ENCODE measurements around the gene NACA. TPM values are rescaled to one million over a fixed set of nuclear protein-coding genes. Genes with fewer than 3 reads are reported as not detected.
"Not testable (repeated sequence)": the region's sequence is repeated elsewhere in the genome, so short reads cannot be mapped to it uniquely, and the experiment has no call there.

Gene NACA
- 1,000 to 10,000 TPM in 5 of 6 donors, 100 to 1,000 TPM in 1; 936 to 1,276 (median 1,162) TPM for polyA plus RNA-seq (ENCODE audit: low read depth in 6 of 6)

DNA sequence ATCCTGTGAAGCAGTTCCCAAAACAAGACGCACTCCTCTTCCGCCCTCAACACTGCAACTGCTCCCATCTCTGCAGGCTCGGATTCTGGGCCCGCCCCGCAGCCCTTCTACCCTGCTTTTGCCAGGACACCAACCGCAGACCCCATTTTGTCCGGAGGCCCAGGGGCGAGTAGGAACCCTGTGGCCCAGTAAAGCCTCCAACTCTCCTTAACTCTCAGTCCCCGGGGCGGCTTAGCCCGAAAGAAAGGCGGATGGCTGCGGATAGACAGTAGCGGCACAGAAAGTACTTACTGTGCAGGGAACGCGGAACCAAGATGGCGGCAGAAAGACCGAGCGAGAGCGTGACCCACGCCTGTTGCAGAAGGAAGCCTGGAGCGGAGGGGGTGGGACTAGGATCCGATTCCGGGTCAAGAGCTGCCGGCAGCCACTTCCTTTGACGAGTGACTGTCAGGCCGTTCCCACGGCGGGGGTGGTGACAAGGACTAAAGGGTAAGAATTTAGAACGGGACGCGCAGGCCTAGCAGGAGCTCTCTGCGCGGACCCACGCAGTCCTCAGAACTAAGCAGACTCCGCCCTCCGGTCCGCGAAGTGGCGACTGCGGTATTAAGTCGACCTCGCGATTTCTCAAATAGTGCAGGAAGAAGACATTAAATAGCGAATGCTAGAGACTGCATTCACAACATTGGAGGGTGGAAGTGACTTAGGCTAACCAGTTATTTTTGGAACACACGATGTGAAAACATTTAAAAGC lies at the start of gene NACA:
Gene NACA (minus strand): TSS at position 328 of the 751 bp plus-strand sequence. CDS start 778 bp downstream, outside the sequence.
- H3K9me3 Mint-ChIP-seq: no peaks in the 10 kb centered on the region
- ATAC-seq (ENCODE audit: low read depth in 2 of 2) (peak; percentile 90 to 94), DNase-seq (peak; percentile 96)
- H3K4me1 Mint-ChIP-seq: peaks cover 41 to 59% (median 42%) of the 10 kb centered on the region in 3 donors
- H3K27me3 Mint-ChIP-seq: no peaks in the 10 kb centered on the region
- H3K27ac Mint-ChIP-seq: peak within 1 kb of the TSS; percentile 92 to 99 (median 96)
- H3K36me3 Mint-ChIP-seq: peaks cover 5 to 12% of the 10 kb centered on the region in 2 donors
- peak within 1 kb of the TSS; percentile 89 to 100 (median 97) for H3K4me3 Mint-ChIP-seq

DNA sequence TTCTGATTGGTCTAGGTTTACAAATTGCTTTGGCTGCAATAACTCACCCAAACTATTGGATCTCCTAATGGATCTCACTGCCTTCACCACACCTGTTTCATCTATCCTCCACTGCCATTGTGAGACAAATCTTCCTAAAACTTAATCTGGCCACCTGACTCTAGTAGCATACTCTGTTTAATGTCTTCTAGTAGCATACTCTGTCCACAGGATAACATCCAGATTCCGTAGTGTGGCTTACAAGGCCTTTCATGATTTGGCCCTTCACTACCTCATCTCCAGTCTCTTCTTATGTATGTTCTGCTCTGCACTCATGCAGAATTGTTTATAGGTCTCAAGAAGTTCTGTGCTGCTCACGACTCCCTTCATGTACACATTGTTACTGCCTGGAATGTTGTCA lies 48.0 kb upstream of the NACA start:
- Mint-ChIP-seq H3K4me3 (no peak overlapping the region), H3K36me3 (no peaks in the 10 kb centered on the region), H3K4me1 (peaks cover 3 to 14% (median 10%) of the 10 kb centered on the region in 3 donors), H3K27ac (no peak overlapping the region), H3K9me3 (peaks cover 0 to 4% (median 0%) of the 10 kb centered on the region in 7 donors), H3K27me3 (no peaks in the 10 kb centered on the region)
- DNase-seq (no peak), ATAC-seq (ENCODE audit: low read depth in 2 of 2) (no peak)

GRCh38 chr12:56772625-56773024 lies 47.5 kb upstream of the NACA start:
- Mint-ChIP-seq H3K9me3 (peaks cover 0 to 4% (median 0%) of the 10 kb centered on the region in 7 donors), H3K27me3 (no peaks in the 10 kb centered on the region), H3K4me1 (peaks cover 3 to 14% (median 10%) of the 10 kb centered on the region in 3 donors), H3K27ac (no peak overlapping the region), H3K36me3 (no peaks in the 10 kb centered on the region), H3K4me3 (no peak overlapping the region)
- DNase-seq: no peak
- no peak for ATAC-seq (ENCODE audit: low read depth in 2 of 2)

- no peak overlapping the region for H3K4me3 Mint-ChIP-seq
- DNase-seq (no peak), ATAC-seq (ENCODE audit: low read depth in 2 of 2) (no peak)
- no peaks in the 10 kb centered on the region for H3K9me3 Mint-ChIP-seq
- no peaks in the 10 kb centered on the region for H3K27me3 Mint-ChIP-seq
- no peak overlapping the region for H3K27ac Mint-ChIP-seq
- peaks cover 9 to 17% (median 12%) of the 10 kb centered on the region in 3 donors for H3K4me1 Mint-ChIP-seq
- H3K36me3 Mint-ChIP-seq: no peaks in the 10 kb centered on the region
These were observed 44.8 kb upstream of the NACA start for GRCh38 chr12:56769868-56770267.

DNA sequence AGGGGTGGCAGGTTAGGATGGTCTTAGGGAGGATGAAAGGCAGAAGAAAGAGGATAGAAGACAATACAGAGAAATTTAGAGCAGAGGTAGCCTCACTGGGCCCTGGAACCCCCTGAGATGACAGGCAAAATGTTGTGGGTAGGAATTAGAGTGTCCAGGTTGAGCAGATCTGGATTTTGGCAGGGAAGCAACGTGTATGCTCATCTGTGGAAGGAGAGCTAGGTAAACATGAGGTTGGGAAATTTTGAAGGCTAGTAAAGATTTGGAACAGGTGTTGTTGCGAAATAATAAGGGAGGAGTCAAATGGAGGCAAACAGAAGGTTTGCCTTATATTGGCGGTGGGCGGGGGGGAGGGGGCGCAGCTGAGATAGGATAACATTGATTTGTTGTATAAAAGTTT lies 43.3 kb upstream of the NACA start:
- H3K27ac Mint-ChIP-seq: peak overlapping the region in 2 of 6 donors; percentile 60 to 76
- no peak overlapping the region for H3K4me3 Mint-ChIP-seq
- DNase-seq (no peak), ATAC-seq (ENCODE audit: low read depth in 2 of 2) (no peak)
- peaks cover 9 to 12% (median 12%) of the 10 kb centered on the region in 3 donors for H3K4me1 Mint-ChIP-seq
- H3K27me3 Mint-ChIP-seq: no peaks in the 10 kb centered on the region
- no peaks in the 10 kb centered on the region for H3K9me3 Mint-ChIP-seq
- no peaks in the 10 kb centered on the region for H3K36me3 Mint-ChIP-seq

- H3K27me3 Mint-ChIP-seq: no peaks in the 10 kb centered on the region
- ATAC-seq (ENCODE audit: low read depth in 2 of 2): peak; percentile 100
- no peaks in the 10 kb centered on the region for H3K36me3 Mint-ChIP-seq
- peaks cover 9 to 12% (median 12%) of the 10 kb centered on the region in 3 donors for H3K4me1 Mint-ChIP-seq
- H3K4me3 Mint-ChIP-seq: peak overlapping the region in 2 of 8 donors; percentile 1 to 20
- H3K27ac Mint-ChIP-seq: peak overlapping the region in 4 of 6 donors; percentile 3 to 53 (median 16)
- peak; percentile 53 for DNase-seq
- H3K9me3 Mint-ChIP-seq: no peaks in the 10 kb centered on the region
These were observed 41.4 kb upstream of the NACA start for GRCh38 chr12:56766535-56766934.

GRCh38 chr12:56763753-56764657 lies 38.9 kb upstream of the NACA start:
- no peak for DNase-seq
- H3K9me3 Mint-ChIP-seq: peaks cover 0 to under 1% (median 0%) of the 10 kb centered on the region in 7 donors
- H3K4me3 Mint-ChIP-seq: peak overlapping the region in 1 of 8 donors; percentile 31
- no peaks in the 10 kb centered on the region for H3K36me3 Mint-ChIP-seq
- no peaks in the 10 kb centered on the region for H3K27me3 Mint-ChIP-seq
- no peak for ATAC-seq (ENCODE audit: low read depth in 2 of 2)
- H3K27ac Mint-ChIP-seq: no peak overlapping the region
- H3K4me1 Mint-ChIP-seq: peaks cover 9 to 12% (median 12%) of the 10 kb centered on the region in 3 donors

DNA sequence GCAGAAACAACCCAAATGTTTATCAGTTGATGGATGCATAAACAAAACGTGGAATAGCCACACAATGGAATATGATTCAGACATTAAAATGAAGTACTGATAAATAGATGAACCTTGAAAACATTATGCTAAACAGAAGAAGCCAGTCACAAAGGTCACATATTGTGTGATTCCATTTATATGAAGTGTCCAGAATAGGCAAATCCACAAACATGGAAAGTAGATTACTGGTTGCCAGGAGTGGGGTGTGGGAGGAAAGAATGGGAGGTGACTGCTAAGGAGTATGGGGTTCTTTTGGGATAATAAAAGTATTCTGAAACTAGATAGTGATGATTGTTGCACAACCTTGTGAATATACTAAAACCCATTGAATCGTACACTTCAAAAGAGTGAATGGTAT lies 36.7 kb upstream of the NACA start:
- Mint-ChIP-seq H3K4me3 (no peak overlapping the region), H3K27ac (no peak overlapping the region), H3K27me3 (no peaks in the 10 kb centered on the region), H3K9me3 (peaks cover 0 to 1% (median 0%) of the 10 kb centered on the region in 7 donors), H3K4me1 (peaks cover 8 to 11% (median 10%) of the 10 kb centered on the region in 3 donors), H3K36me3 (no peaks in the 10 kb centered on the region)
- DNase-seq: no peak
- ATAC-seq (ENCODE audit: low read depth in 2 of 2): no peak

DNA sequence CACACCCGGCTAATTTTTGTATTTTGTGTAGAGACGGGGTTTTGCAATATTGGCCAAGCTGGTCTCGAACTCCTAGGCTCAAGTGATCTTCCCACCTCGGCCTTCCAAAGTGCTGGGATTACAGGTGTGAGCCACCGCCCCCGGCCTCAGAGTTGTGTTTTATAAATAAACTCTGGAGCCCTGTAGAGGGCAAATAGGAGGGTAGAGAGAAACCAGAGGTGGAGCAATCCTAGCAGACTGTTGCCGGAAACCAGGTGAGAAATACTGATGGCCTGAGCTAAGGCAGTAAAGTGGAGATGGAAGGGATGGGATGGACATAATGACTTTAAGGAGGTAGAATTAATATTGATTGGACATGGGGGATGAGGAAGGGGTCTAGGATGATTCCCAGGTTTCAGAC lies 35.4 kb upstream of the NACA start:
- Mint-ChIP-seq H3K4me3 (no peak overlapping the region), H3K27me3 (no peaks in the 10 kb centered on the region), H3K4me1 (no peaks in the 10 kb centered on the region), H3K36me3 (no peaks in the 10 kb centered on the region), H3K27ac (peak overlapping the region in 1 of 6 donors; percentile 52), H3K9me3 (peaks cover 0 to 1% (median 0%) of the 10 kb centered on the region in 7 donors)
- ATAC-seq (ENCODE audit: low read depth in 2 of 2) (no peak), DNase-seq (no peak)

- no peaks in the 10 kb centered on the region for H3K36me3 Mint-ChIP-seq
- H3K4me1 Mint-ChIP-seq: no peaks in the 10 kb centered on the region
- H3K4me3 Mint-ChIP-seq: no peak overlapping the region
- no peaks in the 10 kb centered on the region for H3K27me3 Mint-ChIP-seq
- ATAC-seq (ENCODE audit: low read depth in 2 of 2) (no peak), DNase-seq (no peak)
- no peak overlapping the region for H3K27ac Mint-ChIP-seq
- H3K9me3 Mint-ChIP-seq: peaks cover 0 to 1% (median 0%) of the 10 kb centered on the region in 7 donors
These were observed 34.3 kb upstream of the NACA start for GRCh38 chr12:56759263-56759908.

DNA sequence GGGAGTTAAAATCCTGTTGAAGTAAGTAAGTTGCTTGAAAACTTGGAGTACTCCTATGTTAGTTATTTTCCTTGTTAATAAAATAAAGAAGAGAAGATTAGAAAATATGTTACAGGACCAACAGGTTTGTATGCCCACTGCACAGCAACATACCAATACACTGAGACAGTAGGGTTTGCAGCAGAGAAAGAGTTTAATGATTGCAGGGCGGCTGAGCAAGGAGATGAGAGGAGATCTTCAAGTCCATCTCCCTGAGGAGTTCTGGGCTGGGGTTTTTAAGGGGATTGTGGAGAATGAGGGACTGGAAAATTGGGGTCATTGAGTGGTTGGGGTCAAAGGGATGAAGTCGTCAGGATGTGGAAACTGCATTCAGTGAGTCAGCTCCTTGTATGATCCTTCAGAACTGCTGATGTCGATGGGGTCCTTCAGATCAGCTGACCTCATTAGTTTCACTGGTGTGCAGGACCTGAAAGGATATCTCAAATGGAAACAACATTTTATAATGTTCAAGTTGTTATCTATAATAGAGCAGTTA lies 33.7 kb upstream of the NACA start:
- no peak for DNase-seq
- Mint-ChIP-seq H3K4me1 (no peaks in the 10 kb centered on the region), H3K36me3 (no peaks in the 10 kb centered on the region), H3K9me3 (peaks cover 0 to 1% (median 0%) of the 10 kb centered on the region in 7 donors), H3K27me3 (no peaks in the 10 kb centered on the region), H3K4me3 (no peak overlapping the region), H3K27ac (peak overlapping the region in 1 of 6 donors; percentile 44)
- no peak for ATAC-seq (ENCODE audit: low read depth in 2 of 2)

- peak overlapping the region in 1 of 8 donors; percentile 25 for H3K4me3 Mint-ChIP-seq
- not testable (repeated sequence) for H3K4me1 Mint-ChIP-seq; H3K27me3 Mint-ChIP-seq; DNase-seq; ATAC-seq (ENCODE audit: low read depth in 2 of 2); H3K9me3 Mint-ChIP-seq; H3K27ac Mint-ChIP-seq; H3K36me3 Mint-ChIP-seq
These were observed 32.9 kb upstream of the NACA start for GRCh38 chr12:56757971-56758370.

DNA sequence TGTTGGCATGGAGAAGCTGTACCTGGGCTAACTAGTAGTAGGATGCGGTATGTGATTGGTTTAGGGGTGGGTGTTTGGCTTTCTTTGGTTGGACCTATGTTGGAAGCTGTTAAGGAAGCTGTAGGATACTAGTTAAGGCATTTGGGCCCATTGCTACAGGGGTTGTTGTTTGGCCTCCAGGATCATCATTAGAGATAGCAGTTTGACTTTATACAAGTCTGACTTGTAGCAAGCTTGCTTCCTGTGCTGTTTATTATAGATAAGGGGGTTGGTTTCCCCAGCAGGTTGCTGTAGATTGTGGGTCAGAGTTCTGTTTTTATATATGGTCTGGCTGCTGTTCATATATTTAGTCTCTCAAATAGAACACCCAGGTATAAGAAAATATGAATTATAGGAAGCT lies 28.5 kb upstream of the NACA start:
- H3K36me3 Mint-ChIP-seq: no peaks in the 10 kb centered on the region
- DNase-seq: no peak
- peak overlapping the region in 3 of 6 donors; percentile 5 to 57 (median 17) for H3K27ac Mint-ChIP-seq
- H3K4me3 Mint-ChIP-seq: peak overlapping the region in 6 of 8 donors; percentile 40 to 77 (median 42)
- ATAC-seq (ENCODE audit: low read depth in 2 of 2): no peak
- no peaks in the 10 kb centered on the region for H3K27me3 Mint-ChIP-seq
- peaks cover 30 to 39% (median 35%) of the 10 kb centered on the region in 3 donors for H3K4me1 Mint-ChIP-seq
- no peaks in the 10 kb centered on the region for H3K9me3 Mint-ChIP-seq
